WTC11 (cell line): ENCODE data around the gene SMAD3. TPM values are rescaled to one million over a fixed set of nuclear protein-coding genes. Genes with fewer than 3 reads are reported as not detected.

ENCODE experiments used
- ATAC-seq: fragments of 200-7000 bp; cut with Tn5 transposase; 2 replicates; pipeline ENCODE4 v1.10.0; 2021; ENCODE audit warnings: mild to moderate bottlenecking, moderate library complexity
- CTCF ChIA-PET: fragments of 300-600 bp; sonication (Branson Sonifier 250); formaldehyde crosslinking; loops from one replicate; lab custom pipeline; 2021; ENCODE audit warnings: antibody characterized with exemption; lab: Charles Lee
- POLR2A ChIA-PET: fragments of 350-600 bp; sonication (Branson Sonifier 250); formaldehyde crosslinking; loops from one replicate; lab custom pipeline; 2021; ENCODE audit warnings: antibody characterized with exemption; lab: Charles Lee
- DNase-seq: peaks from one replicate; pipeline ENCODE4 v3.0.0; 2021; ENCODE audit warnings: low spot score
- H3K27ac Mint-ChIP-seq: 2 replicates; pipeline ENCODE4 v1.8.0; 2021; ENCODE audit warnings: mixed read lengths
- H3K27me3 Mint-ChIP-seq: 2 replicates; pipeline ENCODE4 v1.8.0; 2021; ENCODE audit warnings: low read depth, mild to moderate bottlenecking, moderate library complexity, mixed read lengths
- H3K36me3 Mint-ChIP-seq: 2 replicates; pipeline ENCODE4 v1.8.0; 2021; ENCODE audit warnings: mixed read lengths
- H3K4me1 Mint-ChIP-seq: 2 replicates; pipeline ENCODE4 v1.8.0; 2022; ENCODE audit warnings: mixed read lengths
- H3K4me3 Mint-ChIP-seq: 2 replicates; pipeline ENCODE4 v1.8.0; 2021; ENCODE audit warnings: mild to moderate bottlenecking, moderate library complexity, mixed read lengths
- H3K9me3 Mint-ChIP-seq: 2 replicates; pipeline ENCODE4 v1.8.0; 2021; ENCODE audit warnings: mixed read lengths
- ATF1 ChIP-seq: sonication (generic); formaldehyde crosslinking; IDR thresholded peaks from 2 replicates; pipeline ENCODE4 v1.8.1; 2023; ENCODE audit warnings: mild to moderate bottlenecking, moderate library complexity, missing genetic modification reagents
- ELF4 ChIP-seq: sonication (generic); formaldehyde crosslinking; IDR thresholded peaks from 2 replicates; pipeline ENCODE4 v1.8.1; 2022; ENCODE audit warnings: low read depth, mild to moderate bottlenecking, moderate library complexity, missing genetic modification reagents
- EMX1 ChIP-seq: fragments of 250-450 bp; sonication (Bioruptor Pico); IDR thresholded peaks from 2 replicates; pipeline ENCODE4 v1.8.0; 2021; ENCODE audit warnings: mild to moderate bottlenecking
- ERG ChIP-seq: fragments of 250-450 bp; sonication (Bioruptor Pico); IDR thresholded peaks from 2 replicates; pipeline ENCODE4 v1.8.0; 2021; ENCODE audit warnings: mild to moderate bottlenecking
- FOXJ3 ChIP-seq: sonication (generic); formaldehyde crosslinking; IDR thresholded peaks from 2 replicates; pipeline ENCODE4 v1.9.0; 2021; ENCODE audit warnings: missing genetic modification reagents, mild to moderate bottlenecking, borderline replicate concordance
- FOXP4 ChIP-seq: sonication (generic); formaldehyde crosslinking; IDR thresholded peaks from 2 replicates; pipeline ENCODE4 v1.8.0; 2022; ENCODE audit warnings: mild to moderate bottlenecking, missing genetic modification reagents
- KAT7 ChIP-seq: sonication (generic); formaldehyde crosslinking; IDR thresholded peaks from 2 replicates; pipeline ENCODE4 v1.8.1; 2023; ENCODE audit warnings: missing genetic modification reagents, mild to moderate bottlenecking, borderline replicate concordance
- PRRX2 ChIP-seq: fragments of 250-450 bp; sonication (Bioruptor Pico); IDR thresholded peaks from 2 replicates; pipeline ENCODE4 v1.8.0; 2021; ENCODE audit warnings: mild to moderate bottlenecking
- SMAD3 ChIP-seq: sonication (generic); formaldehyde crosslinking; IDR thresholded peaks from 2 replicates; pipeline ENCODE4 v1.8.0; 2022; ENCODE audit warnings: missing genetic modification reagents, mild to moderate bottlenecking, borderline replicate concordance
- USF1 ChIP-seq: sonication (generic); formaldehyde crosslinking; IDR thresholded peaks from 2 replicates; pipeline ENCODE4 v1.8.0; 2022; ENCODE audit warnings: mild to moderate bottlenecking, missing genetic modification reagents
- ZNF416 ChIP-seq: fragments of 250-450 bp; sonication (Bioruptor Pico); IDR thresholded peaks from 2 replicates; pipeline ENCODE4 v1.9.0; 2021; ENCODE audit warnings: mild to moderate bottlenecking, inconsistent platforms
- ZNF512 ChIP-seq: sonication (generic); formaldehyde crosslinking; IDR thresholded peaks from 2 replicates; pipeline ENCODE4 v1.8.1; 2022; ENCODE audit warnings: missing genetic modification reagents, borderline replicate concordance
- total RNA-seq: library from RNA; stranded (reverse); gene quantifications from 3 replicates; pipeline ENCODE4 v1.2.3, GENCODE V29; 2021
- TF ChIP-seq, protein P1 (sequence below): fragments of 250-450 bp; sonication (Bioruptor Pico); IDR thresholded peaks from 2 replicates; pipeline ENCODE4 v1.9.0; 2021; ENCODE audit warnings: mild to moderate bottlenecking
- TF ChIP-seq, protein P2 (sequence below): sonication (generic); formaldehyde crosslinking; IDR thresholded peaks from 2 replicates; pipeline ENCODE4 v1.8.0; 2023; ENCODE audit warnings: missing genetic modification reagents
- TF ChIP-seq, protein P3 (sequence below): sonication (generic); formaldehyde crosslinking; conservative IDR thresholded peaks from 2 replicates; pipeline ENCODE4 v1.8.1; 2022; ENCODE audit warnings: mild to moderate bottlenecking, missing genetic modification reagents
- TF ChIP-seq, protein P4 (sequence below): sonication (generic); formaldehyde crosslinking; IDR thresholded peaks from 2 replicates; pipeline ENCODE4 v1.8.0; 2022; ENCODE audit warnings: missing genetic modification reagents
- TF ChIP-seq, protein P5 (sequence below): sonication (generic); formaldehyde crosslinking; IDR thresholded peaks from 2 replicates; pipeline ENCODE4 v1.8.0; 2022; ENCODE audit warnings: mild to moderate bottlenecking, missing genetic modification reagents
- TF ChIP-seq, protein P6 (sequence below): fragments of 200-600 bp; IDR thresholded peaks from 2 replicates; pipeline ENCODE4 v1.8.0; 2022; ENCODE audit warnings: antibody characterized with exemption

SMAD3 gene
- total RNA-seq, 1 experiment from 2014 or later, result 34.6 TPM

GRCh38 chr15:67066959-67067853 is 1.8 kb downstream of the SMAD3 start:
- H3K27me3 Mint-ChIP-seq, result peaks cover 27% of the 10 kb centered on the region
- 0 out of 2 replicates have a peak overlapping the region, but pooled peaks have one; percentile 14 for H3K27ac Mint-ChIP-seq
- H3K4me3 Mint-ChIP-seq, result peak overlapping the region; percentile 92
- peaks cover 61% of the 10 kb centered on the region for H3K4me1 Mint-ChIP-seq
- ChIA-PET POLR2A (interaction anchor here (1.2 kb wide), 1 partner anchor 30 kb away, joined by 3 read pairs; no protein-coding TSS in a partner anchor), CTCF (interaction anchor here (0.9 to 1.0 kb wide), 2 partner anchors 38 to 117 kb away, joined by 3 read pairs; no protein-coding TSS in a partner anchor)
- peak; percentile 42 for DNase-seq
- TF ChIP-seq USF1 (CRISPR knock-in tag) (no peak), ATF1 (CRISPR knock-in tag) (no peak), ZNF512 (no peak), ELF4 (CRISPR knock-in tag) (no peak), FOXJ3 (no peak)
- TF ChIP-seq, protein P1, sequence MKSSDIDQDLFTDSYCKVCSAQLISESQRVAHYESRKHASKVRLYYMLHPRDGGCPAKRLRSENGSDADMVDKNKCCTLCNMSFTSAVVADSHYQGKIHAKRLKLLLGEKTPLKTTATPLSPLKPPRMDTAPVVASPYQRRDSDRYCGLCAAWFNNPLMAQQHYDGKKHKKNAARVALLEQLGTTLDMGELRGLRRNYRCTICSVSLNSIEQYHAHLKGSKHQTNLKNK, result no peak
- TF ChIP-seq, protein P2, sequence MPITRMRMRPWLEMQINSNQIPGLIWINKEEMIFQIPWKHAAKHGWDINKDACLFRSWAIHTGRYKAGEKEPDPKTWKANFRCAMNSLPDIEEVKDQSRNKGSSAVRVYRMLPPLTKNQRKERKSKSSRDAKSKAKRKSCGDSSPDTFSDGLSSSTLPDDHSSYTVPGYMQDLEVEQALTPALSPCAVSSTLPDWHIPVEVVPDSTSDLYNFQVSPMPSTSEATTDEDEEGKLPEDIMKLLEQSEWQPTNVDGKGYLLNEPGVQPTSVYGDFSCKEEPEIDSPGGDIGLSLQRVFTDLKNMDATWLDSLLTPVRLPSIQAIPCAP (CRISPR knock-in tag), result no peak
- TF ChIP-seq, protein P3, sequence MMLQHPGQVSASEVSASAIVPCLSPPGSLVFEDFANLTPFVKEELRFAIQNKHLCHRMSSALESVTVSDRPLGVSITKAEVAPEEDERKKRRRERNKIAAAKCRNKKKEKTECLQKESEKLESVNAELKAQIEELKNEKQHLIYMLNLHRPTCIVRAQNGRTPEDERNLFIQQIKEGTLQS (CRISPR knock-in tag), result no peak
- no peak; the same call in 1 of the 2 replicates for ATAC-seq
- H3K36me3 Mint-ChIP-seq, result peaks cover 6% of the 10 kb centered on the region
- no peaks in the 10 kb centered on the region for H3K9me3 Mint-ChIP-seq

DNA sequence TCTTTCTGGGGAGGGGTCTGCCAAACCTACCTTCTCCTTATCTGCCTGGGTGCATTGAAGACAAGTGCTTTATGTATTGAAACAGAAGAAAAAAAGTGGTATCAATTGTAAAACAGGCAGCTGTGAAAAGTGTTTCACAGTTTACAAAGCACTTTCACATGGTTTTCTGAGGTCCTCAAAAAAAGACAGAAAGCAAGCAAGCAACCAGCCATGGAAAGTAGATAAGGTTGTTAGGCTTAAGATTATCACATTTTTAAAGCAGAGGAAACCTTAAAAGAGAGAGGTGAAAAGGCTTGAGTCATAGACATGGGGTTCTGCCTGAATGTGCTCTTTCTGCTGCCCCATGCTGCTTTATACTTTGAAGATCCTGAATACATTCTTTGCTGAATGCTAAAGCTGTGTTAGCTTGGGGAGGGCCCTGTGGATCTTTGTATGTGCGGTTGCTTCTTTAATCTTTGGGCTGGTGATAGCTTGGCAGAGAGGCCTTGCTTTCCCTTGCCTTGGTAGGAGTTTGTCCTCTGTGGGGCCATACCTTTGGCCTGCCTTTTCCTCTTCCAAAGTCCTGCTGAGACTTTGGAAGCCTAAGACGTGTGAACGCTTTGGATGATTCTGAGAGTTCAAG is 2.6 kb downstream of the SMAD3 start:
- Mint-ChIP-seq H3K27me3 (peaks cover 18% of the 10 kb centered on the region), H3K4me3 (peak overlapping the region; percentile 92), H3K4me1 (peaks cover 62% of the 10 kb centered on the region), H3K27ac (no peak overlapping the region), H3K36me3 (peaks cover 6% of the 10 kb centered on the region), H3K9me3 (no peaks in the 10 kb centered on the region)
- ChIA-PET POLR2A (no interaction called here), CTCF (no interaction called here)
- ATAC-seq, result no peak
- DNase-seq, result no peak
- no peak for TF ChIP-seq SMAD3
- TF ChIP-seq ELF4 (CRISPR knock-in tag), result no peak
- TF ChIP-seq FOXP4 (CRISPR knock-in tag), result no peak
- no peak for TF ChIP-seq EMX1
- TF ChIP-seq, protein P4, sequence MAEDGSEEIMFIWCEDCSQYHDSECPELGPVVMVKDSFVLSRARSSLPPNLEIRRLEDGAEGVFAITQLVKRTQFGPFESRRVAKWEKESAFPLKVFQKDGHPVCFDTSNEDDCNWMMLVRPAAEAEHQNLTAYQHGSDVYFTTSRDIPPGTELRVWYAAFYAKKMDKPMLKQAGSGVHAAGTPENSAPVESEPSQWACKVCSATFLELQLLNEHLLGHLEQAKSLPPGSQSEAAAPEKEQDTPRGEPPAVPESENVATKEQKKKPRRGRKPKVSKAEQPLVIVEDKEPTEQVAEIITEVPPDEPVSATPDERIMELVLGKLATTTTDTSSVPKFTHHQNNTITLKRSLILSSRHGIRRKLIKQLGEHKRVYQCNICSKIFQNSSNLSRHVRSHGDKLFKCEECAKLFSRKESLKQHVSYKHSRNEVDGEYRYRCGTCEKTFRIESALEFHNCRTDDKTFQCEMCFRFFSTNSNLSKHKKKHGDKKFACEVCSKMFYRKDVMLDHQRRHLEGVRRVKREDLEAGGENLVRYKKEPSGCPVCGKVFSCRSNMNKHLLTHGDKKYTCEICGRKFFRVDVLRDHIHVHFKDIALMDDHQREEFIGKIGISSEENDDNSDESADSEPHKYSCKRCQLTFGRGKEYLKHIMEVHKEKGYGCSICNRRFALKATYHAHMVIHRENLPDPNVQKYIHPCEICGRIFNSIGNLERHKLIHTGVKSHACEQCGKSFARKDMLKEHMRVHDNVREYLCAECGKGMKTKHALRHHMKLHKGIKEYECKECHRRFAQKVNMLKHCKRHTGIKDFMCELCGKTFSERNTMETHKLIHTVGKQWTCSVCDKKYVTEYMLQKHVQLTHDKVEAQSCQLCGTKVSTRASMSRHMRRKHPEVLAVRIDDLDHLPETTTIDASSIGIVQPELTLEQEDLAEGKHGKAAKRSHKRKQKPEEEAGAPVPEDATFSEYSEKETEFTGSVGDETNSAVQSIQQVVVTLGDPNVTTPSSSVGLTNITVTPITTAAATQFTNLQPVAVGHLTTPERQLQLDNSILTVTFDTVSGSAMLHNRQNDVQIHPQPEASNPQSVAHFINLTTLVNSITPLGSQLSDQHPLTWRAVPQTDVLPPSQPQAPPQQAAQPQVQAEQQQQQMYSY (CRISPR knock-in tag), result no peak
- no peak for TF ChIP-seq ERG (CRISPR knock-in tag)
- TF ChIP-seq, protein P5, sequence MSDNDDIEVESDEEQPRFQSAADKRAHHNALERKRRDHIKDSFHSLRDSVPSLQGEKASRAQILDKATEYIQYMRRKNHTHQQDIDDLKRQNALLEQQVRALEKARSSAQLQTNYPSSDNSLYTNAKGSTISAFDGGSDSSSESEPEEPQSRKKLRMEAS (CRISPR knock-in tag), result no peak
- TF ChIP-seq, protein P6, sequence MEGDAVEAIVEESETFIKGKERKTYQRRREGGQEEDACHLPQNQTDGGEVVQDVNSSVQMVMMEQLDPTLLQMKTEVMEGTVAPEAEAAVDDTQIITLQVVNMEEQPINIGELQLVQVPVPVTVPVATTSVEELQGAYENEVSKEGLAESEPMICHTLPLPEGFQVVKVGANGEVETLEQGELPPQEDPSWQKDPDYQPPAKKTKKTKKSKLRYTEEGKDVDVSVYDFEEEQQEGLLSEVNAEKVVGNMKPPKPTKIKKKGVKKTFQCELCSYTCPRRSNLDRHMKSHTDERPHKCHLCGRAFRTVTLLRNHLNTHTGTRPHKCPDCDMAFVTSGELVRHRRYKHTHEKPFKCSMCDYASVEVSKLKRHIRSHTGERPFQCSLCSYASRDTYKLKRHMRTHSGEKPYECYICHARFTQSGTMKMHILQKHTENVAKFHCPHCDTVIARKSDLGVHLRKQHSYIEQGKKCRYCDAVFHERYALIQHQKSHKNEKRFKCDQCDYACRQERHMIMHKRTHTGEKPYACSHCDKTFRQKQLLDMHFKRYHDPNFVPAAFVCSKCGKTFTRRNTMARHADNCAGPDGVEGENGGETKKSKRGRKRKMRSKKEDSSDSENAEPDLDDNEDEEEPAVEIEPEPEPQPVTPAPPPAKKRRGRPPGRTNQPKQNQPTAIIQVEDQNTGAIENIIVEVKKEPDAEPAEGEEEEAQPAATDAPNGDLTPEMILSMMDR, result no peak
- TF ChIP-seq FOXJ3, result no peak
- TF ChIP-seq PRRX2 (CRISPR knock-in tag), result no peak
- no peak for TF ChIP-seq KAT7 (CRISPR knock-in tag)
- no peak for TF ChIP-seq ZNF416
